Measurements from ENCODE around the gene PCNX2.
A peak's percentile ranks its signal among the peaks of the same experiment; 100 is the strongest.
"Not testable (repeated sequence)": the region's sequence is repeated elsewhere in the genome, so short reads cannot be mapped to it uniquely, and the experiment has no call there.

PCNX2 gene

DNA sequence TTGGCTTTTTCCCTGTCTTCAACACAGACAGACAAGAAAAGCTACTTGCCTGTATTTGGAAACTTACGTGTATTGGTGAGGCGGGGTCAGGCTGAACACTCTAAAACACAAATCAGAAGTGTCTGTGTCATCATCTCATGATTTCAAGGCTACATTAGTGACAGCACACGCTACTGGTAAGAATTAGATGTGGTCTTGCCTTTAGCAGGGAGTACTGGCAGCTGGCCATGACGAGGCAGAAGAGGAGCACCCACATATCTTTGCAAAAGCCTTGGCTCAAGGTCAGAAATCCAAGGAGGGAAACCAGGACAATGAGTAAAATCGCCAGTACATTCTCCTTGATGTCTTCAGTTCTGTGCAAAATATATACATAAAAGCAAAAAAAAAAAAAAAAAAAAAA, 77.7 kb downstream of the PCNX2 start:
- no peak for DNase-seq

DNA sequence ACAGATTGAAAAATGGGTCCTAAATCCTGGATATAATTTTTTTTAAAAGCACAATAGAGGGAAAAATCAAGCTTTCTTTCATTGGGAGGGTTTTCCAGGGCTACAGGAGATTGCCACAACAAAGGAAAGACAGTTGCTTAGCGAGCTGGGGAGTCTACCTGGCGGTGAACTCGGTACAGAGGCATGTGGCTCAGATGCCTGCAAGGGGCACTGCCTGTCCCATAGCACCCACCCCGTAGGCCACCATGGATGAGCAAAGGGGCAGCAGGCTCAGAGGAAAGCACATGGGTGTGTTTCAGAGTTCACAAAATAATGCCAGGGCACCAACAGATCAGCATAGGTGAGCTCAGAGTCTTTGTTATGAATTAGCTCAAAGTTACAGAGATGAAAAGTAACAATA, 79.5 kb downstream of the PCNX2 start:
- DNase-seq, result no peak

- no peak for DNase-seq
Observed at GRCh38 chr1:233215135-233215760, 80.3 kb downstream of the PCNX2 start.

GRCh38 chr1:233211595-233211994, 83.9 kb downstream of the PCNX2 start:
- DNase-seq, result no peak

- DNase-seq, result no peak
Observed at GRCh38 chr1:233211106-233211505, 84.4 kb downstream of the PCNX2 start.

DNA sequence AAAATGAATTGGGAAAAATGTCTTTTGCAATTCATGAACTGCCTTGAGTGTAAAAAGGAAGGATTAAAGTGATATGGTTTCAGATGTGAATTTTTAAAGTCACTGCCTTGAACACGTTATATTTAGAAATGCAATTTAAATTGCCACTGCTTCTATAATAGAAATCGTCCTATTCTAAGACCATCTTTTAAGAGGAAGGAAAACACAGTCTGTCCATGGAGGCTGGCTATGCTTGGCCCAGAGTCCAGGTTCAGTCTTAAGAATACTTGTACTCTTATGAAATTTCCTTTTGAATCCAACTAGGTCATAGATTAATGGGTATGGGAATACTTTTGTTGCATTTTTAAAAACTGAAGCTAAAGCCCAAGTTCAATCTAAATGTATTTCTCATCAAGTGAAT, 86.0 kb downstream of the PCNX2 start:
- DNase-seq, result no peak

GRCh38 chr1:233208687-233209086, 86.8 kb downstream of the PCNX2 start:
- DNase-seq, result no peak

DNA sequence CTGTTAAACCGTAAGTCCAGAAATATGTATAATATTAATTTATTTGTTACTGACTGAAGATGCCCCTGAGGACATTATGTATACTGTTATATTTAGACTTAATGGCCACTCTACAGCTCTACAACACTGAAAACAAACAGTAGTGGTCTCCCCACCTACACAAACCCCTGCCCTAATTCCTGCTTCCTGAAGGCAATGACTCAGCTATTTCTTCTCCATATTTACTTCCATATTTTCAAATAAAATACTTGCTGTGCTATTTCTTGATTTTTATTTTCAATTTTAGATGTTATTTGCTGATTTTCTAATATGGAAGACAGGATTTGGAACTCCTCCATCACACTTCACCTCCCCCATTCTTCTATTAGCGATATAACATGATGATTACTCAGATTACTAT, 97.6 kb downstream of the PCNX2 start:
- DNase-seq, result no peak

DNA sequence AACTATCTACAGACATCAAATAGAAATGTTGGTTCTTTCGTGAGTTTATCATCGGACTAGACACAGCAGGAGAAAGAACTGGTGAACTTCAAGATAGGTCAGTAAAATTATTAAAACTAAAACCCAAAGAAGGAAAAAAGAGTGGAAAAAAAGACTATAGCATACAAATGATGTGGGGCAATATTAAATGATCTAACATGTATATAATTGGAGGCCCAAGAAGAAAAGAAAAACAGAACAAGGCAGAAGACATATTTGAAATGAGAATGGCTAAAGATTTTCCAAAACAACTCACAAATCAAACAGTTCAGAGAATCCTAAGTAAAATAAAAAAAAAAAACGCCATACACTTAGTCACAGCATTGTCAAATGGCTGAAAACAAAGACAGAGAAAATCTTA, 101.8 kb downstream of the PCNX2 start:
- no peak for DNase-seq

- no peak for DNase-seq
Observed at GRCh38 chr1:233190987-233191386, 104.5 kb downstream of the PCNX2 start.

DNA sequence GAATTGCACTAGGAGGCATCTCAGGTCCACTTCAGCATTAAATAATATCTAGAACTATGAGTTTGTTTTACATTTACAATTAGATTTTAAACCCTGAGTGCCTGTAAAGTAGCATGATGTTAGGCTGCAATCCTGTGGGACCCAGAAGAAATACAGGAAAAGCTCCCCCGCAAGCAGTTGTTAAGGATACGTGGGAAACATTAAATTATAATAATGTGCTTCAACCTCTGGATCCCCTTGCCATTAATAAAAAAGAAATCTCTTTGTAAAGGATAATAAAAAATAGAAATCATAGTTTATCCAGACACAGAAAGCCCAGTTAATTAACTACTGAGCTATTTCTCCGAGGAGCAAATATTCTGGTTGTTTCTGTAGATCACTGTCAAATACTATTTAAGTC, 106.0 kb downstream of the PCNX2 start:
- no peak for DNase-seq

DNA sequence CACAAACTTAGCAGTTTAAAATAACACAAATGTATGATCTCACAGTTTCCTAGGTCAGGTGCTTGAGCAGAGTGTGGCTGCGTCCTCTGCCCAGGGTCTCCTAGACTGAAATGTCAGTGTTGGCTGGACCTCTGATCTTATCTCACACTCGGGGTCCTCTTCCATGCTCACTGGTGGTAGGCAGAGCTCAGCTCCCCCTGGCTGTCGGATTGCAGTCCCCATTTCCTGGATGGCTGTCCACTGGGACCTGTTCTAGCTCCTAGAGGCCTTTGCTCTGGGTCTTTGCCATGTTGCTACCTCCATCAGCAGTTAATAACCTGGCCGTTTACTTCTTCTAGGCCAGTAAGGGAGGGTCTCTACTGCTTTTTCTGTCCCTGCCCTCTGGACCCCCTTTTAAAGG, 107.5 kb downstream of the PCNX2 start:
- DNase-seq, result no peak

- peak; percentile 82 for DNase-seq
Observed at GRCh38 chr1:233183226-233184020, 112.1 kb downstream of the PCNX2 start.

DNA sequence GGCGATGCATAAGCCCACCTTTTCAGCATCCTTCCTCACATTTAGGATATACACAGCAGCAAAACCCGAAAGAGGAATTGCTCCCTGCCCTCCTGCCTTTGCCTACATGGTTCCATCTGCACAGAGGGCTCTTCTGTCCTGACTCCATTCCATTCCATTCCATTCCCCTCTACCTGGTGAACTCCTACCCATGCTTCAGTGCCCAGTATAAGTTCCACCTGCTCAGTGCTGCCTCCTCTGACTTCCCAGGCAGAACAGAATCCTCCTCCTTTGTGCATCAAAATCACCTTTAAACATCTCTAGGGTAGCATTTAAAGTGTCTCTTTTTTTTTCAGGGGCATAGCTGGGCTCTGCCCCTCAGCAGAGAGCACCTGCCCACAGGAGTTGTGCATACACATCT, 112.9 kb downstream of the PCNX2 start:
- no peak for DNase-seq

DNA sequence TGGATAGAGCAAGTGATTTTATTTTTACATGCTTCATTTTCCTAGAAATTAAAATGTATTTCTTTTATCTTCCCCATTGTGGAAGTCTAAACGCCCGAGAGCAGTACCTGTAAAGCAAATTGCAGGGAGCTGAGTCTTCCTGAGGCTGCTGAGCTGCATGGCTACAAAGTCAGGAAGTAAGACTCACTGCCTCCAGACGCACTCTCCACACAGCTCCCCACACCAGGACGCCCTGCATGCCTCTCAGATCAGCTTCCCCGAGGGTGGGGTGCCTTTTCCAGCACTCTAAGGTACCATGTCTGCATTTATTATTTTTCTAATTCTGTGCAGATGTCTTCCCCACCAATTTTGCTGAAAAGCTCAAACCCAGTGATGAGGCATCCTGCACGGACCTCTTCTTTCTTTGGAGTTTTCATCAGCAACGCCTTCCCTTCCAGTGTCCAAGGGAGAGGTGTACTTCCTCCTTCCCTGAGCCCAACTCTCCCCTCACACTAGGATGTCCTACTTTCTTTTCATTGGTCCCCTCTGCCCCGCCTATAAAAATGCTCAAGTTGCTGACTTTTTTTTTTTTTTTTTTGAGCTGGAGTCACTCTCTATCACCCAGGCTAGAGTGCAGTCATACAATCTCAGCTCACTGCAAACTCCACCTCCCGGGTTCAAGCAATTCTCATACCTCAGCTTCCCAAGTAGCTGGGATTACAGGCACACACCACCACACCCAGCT, 114.7 kb downstream of the PCNX2 start:
- peak; percentile 71 for DNase-seq

DNA sequence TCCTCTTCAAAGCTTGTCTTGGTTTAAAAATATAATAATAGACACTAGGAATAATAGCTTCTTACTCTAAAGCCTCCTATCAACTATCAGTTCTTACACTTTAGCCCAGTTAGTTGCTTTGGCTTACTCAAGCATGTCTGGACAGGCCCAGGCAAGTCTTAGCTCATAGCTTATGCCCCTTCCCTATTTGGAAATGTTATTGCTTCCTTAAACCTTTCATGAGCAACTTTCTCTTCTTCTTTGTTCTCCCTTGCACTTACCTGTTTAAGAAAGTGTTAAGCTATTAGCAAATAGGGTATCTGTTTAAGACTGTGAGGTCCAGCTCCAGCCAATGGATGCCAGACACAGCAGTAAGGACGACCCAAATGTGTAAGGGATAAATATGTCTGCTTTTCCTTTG, 115.9 kb downstream of the PCNX2 start:
- DNase-seq, result not testable (repeated sequence)

DNA sequence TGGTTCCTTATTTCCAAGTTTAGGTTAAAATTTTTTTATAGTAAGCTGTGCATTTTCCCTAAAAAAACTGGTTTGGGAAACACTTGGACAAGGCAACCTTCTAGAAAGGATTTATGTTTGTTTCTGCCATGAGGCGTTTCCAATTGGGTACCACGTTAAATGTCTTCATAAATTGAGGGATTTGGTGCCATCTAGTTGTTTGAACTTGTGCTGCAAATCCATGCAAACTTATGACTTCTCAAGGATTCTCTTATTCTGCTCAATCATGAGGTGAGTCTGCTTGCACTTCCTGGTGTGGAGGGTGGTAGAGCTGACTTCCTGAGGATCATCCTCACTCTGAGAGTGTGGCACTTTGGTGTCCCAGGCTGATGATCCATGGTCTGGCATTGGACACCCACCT, 123.3 kb downstream of the PCNX2 start:
- DNase-seq, result no peak

- no peak for DNase-seq
Observed at GRCh38 chr1:233170741-233171140, 124.8 kb downstream of the PCNX2 start.

DNA sequence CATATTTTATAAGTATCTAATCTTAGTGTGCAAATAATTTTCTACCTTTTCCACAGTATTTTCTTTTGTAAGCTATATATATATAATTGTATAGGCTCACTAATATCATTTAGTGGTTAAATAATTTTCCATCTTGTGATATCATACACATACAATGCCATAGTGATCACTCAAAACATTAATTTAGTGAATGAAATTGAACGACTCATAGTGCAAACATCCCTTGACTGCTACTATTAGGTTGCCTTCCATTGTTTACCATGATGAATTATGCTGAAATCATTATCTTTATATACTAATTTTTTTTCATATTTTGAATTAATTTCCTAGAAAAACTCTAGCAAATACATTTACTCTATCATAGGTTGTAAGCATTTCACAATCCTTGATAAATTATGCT, 127.1 kb downstream of the PCNX2 start:
- no peak for DNase-seq

DNA sequence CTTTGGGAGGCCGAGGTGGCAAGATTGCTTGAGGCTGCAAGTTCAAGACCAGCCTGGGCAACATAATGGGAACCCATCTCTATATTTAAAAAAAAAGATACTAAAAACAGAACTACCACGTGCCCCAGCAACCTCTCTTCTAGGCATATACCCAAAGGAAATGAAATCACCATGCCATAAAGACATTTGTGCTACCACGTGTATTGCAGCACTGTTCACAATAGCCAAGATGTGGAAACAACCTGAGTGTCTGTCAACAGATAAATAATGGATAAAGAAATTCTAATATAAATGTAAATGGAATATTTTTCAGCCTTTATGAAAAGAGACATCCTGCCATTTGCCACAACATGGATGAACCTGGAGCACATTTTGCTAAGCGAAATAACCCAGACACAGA, 128.6 kb downstream of the PCNX2 start:
- no peak for DNase-seq

DNA sequence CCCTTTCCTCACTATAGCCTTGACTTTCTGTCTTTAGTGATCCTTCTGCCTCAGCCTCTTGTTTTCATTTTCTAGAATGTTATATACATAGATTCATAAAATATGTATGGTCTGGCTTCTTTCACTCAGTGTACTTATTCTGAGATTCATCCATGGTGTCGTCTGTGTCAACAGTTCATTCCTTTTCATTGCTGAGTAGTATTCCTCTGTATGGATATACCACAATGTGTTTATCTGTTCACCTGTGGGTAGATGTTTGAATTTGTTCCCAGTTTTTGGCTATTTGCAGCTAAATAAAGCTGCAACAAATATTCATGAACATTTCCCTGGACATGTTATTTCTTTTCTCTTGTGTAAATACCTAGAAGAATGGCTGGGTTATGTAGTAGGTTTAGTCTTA, 131.8 kb downstream of the PCNX2 start:
- no peak for DNase-seq

- DNase-seq, result no peak
Observed at GRCh38 chr1:233158322-233158721, 137.2 kb downstream of the PCNX2 start.

DNA sequence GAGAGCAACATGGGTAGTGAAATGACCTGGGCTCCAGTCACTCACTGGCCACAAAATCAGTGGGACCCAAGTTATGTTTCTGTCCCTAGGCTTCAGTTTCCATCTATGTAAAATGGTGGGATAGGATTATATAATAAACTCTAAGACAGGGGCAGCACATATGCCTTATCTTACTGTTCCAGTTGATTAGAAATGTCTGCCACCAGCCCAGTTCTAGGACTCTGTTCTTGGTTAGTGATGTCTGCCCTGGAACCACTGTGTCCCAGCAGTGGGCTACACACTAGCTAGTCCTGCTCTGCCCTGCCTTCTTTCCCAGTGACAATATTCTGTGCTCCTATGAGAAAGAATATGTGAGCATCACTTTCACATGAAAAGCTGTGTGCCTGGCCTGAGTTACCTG, 138.3 kb downstream of the PCNX2 start:
- DNase-seq, result no peak

- no peak for DNase-seq
Observed at GRCh38 chr1:233151861-233152260, 143.7 kb downstream of the PCNX2 start.
